ENCODE results near the gene PRKCD.

Gene PRKCD

DNA sequence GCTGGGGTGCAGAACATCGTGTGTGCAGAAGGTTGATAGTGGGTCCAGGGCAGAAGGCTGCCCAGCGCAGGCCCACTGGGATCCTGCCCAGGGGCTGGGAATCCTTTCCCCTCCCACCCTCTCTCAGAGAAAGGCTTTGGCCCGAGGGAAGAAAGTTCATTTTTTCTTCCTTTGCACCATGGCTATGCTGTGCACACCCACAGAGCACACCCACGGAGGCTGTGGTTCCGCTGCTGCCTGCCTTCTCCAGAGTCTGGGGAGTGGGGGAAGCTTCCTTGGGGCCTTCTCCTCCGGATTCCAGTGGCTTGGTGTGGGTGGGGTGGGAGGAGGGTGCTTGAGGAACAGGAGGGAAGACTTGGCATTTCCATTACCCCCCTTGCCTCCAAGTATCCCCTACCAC lies 7.0 kb upstream of the PRKCD start:
- no peak overlapping the region for H3K4me3 ChIP-seq (ENCODE audit: low read depth, low read length)
- no peak for DNase-seq (ENCODE audit: low read depth)
- TF ChIP-seq, protein P1, sequence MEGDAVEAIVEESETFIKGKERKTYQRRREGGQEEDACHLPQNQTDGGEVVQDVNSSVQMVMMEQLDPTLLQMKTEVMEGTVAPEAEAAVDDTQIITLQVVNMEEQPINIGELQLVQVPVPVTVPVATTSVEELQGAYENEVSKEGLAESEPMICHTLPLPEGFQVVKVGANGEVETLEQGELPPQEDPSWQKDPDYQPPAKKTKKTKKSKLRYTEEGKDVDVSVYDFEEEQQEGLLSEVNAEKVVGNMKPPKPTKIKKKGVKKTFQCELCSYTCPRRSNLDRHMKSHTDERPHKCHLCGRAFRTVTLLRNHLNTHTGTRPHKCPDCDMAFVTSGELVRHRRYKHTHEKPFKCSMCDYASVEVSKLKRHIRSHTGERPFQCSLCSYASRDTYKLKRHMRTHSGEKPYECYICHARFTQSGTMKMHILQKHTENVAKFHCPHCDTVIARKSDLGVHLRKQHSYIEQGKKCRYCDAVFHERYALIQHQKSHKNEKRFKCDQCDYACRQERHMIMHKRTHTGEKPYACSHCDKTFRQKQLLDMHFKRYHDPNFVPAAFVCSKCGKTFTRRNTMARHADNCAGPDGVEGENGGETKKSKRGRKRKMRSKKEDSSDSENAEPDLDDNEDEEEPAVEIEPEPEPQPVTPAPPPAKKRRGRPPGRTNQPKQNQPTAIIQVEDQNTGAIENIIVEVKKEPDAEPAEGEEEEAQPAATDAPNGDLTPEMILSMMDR (IDR thresholded peaks at IDR 0.05; ENCODE audit: low read depth, low read length, missing control alignments): no peak
- in situ Hi-C loops (cut with HindIII; ENCODE audit: low sequenced_read_pairs): loop anchor here (5.0 kb wide), 1 partner anchor 33 kb away; no protein-coding TSS in a partner anchor

- no peak overlapping the region for H3K4me3 ChIP-seq (ENCODE audit: low read depth, low read length)
- DNase-seq (ENCODE audit: low read depth): no peak
- TF ChIP-seq, protein P1 (IDR thresholded peaks at IDR 0.05; ENCODE audit: low read depth, low read length, missing control alignments): no peak
- in situ Hi-C loops (cut with HindIII; ENCODE audit: low sequenced_read_pairs): loop anchor here (5.0 kb wide), 1 partner anchor 32 kb away; no protein-coding TSS in a partner anchor
These were observed 6.1 kb upstream of the PRKCD start for GRCh38 chr3:53154881-53155285.

DNA sequence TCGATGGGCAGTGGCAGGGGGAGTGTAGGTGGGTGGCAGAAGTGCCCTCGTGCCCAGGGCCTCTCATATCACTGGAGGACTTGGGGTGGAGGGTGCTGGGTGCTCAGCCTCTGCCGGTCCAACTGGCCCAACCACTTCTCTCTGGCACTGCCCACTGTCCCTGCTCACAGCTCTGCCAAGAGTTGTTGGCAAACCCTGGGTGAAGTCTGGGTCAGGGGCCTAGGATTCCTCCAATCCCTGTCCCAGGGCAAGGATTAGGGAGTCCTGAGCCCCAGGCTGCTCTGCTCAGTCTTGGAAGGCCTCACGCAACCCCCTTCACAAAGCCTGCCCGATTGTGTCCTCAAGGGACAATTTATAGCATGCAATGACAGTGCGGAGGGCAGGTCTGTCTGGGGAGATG lies 5.2 kb upstream of the PRKCD start:
- TF ChIP-seq, protein P1 (IDR thresholded peaks at IDR 0.05; ENCODE audit: low read depth, low read length, missing control alignments): no peak
- no peak overlapping the region for H3K4me3 ChIP-seq (ENCODE audit: low read depth, low read length)
- no peak for DNase-seq (ENCODE audit: low read depth)
- in situ Hi-C loops (cut with HindIII; ENCODE audit: low sequenced_read_pairs): no loop called here

- H3K4me3 ChIP-seq (ENCODE audit: low read depth, low read length): no peak overlapping the region
- TF ChIP-seq, protein P1 (IDR thresholded peaks at IDR 0.05; ENCODE audit: low read depth, low read length, missing control alignments): no peak
- in situ Hi-C loops (cut with HindIII; ENCODE audit: low sequenced_read_pairs): no loop called here
- DNase-seq (ENCODE audit: low read depth): no peak
These were observed 4.6 kb upstream of the PRKCD start for GRCh38 chr3:53156368-53156834.

DNA sequence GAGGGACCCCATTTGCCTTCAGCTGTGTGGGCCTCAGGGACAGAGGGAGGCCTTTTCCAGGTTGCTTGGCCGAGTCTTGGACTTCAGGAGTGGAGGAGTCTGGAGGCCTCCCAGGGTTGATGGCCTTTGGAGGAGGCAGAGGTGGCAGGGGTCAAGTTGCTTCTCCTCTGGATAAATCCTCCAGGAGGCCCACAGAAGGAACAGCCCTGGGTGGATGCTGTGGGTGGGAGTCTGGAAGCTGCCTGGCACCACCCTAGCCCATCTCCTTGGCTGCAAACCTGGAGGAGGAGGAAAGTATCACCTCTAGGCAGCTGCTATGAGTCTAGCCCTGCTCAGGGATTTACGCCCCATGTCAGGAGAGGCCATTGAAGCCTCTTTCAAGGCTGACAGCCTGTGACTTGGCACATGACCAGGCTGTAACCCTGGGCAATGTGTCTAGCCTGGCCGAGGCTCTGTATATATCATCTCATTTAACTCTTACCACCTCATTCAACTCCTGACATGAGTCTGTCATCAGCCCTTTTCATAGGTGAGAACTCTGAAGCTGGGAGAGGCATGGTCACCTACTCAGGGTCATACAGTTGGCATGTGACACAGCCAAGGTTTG lies 2.9 kb upstream of the PRKCD start:
- in situ Hi-C loops (cut with HindIII; ENCODE audit: low sequenced_read_pairs): no loop called here
- DNase-seq (ENCODE audit: low read depth): no peak
- H3K4me3 ChIP-seq (ENCODE audit: low read depth, low read length): no peak overlapping the region
- TF ChIP-seq, protein P1 (IDR thresholded peaks at IDR 0.05; ENCODE audit: low read depth, low read length, missing control alignments): no peak

GRCh38 chr3:53158765-53159155 lies 2.2 kb upstream of the PRKCD start:
- DNase-seq (ENCODE audit: low read depth): no peak
- in situ Hi-C loops (cut with HindIII; ENCODE audit: low sequenced_read_pairs): no loop called here
- TF ChIP-seq, protein P1 (IDR thresholded peaks at IDR 0.05; ENCODE audit: low read depth, low read length, missing control alignments): no peak
- no peak overlapping the region for H3K4me3 ChIP-seq (ENCODE audit: low read depth, low read length)
